OCI-LY1 (cell line): Measurements from ENCODE around the gene ATP1A3.

Experiments used
- H2AFZ ChIP-seq: fragments of 200-600 bp; sonication (generic), shearing (Covaris generic); 2 replicates; pipeline ENCODE4 v1.6.0; 2014; ENCODE audit warnings: antibody characterized with exemption, mild to moderate bottlenecking, low read length
- H3F3A ChIP-seq: fragments of 200-600 bp; sonication (generic), shearing (Covaris generic); 2 replicates; pipeline ENCODE4 v1.6.0; 2014; ENCODE audit warnings: mild to moderate bottlenecking, antibody characterized with exemption, low read length, moderate library complexity; ENCODE audit not compliant: insufficient read depth
- H3K27ac ChIP-seq: fragments of 200-600 bp; sonication (generic); 2 replicates; pipeline ENCODE4 v1.5.1; 2014; ENCODE audit warnings: low read length, mixed run types, mild to moderate bottlenecking, low read depth; ENCODE audit not compliant: poor library complexity, severe bottlenecking
- H3K27me3 ChIP-seq: fragments of 200-600 bp; sonication (generic); 2 replicates; pipeline ENCODE4 v1.6.0; 2014; ENCODE audit warnings: antibody characterized with exemption, mild to moderate bottlenecking, low read length, moderate library complexity; ENCODE audit not compliant: insufficient read depth
- H3K36me3 ChIP-seq: fragments of 200-600 bp; sonication (generic); 2 replicates; pipeline ENCODE4 v1.6.1; 2014; ENCODE audit warnings: mild to moderate bottlenecking, antibody characterized with exemption, low read length, moderate library complexity, mixed read lengths; ENCODE audit not compliant: insufficient read depth
- H3K4me1 ChIP-seq: fragments of 200-600 bp; sonication (generic); 2 replicates; pipeline ENCODE4 v1.5.1; 2014; ENCODE audit warnings: mild to moderate bottlenecking, low read length, moderate library complexity; ENCODE audit not compliant: insufficient read depth, severe bottlenecking
- H3K4me2 ChIP-seq: fragments of 200-600 bp; sonication (generic), shearing (Covaris generic); 2 replicates; pipeline ENCODE4 v1.6.1; 2014; ENCODE audit warnings: low read length
- H3K4me3 ChIP-seq: fragments of 200-600 bp; sonication (generic); 2 replicates; pipeline ENCODE4 v1.5.1; 2014; ENCODE audit warnings: low read length, low read depth, mild to moderate bottlenecking, mixed read lengths; ENCODE audit not compliant: poor library complexity, severe bottlenecking
- H3K79me2 ChIP-seq: fragments of 200-600 bp; shearing (Covaris generic); 2 replicates; pipeline ENCODE4 v1.6.1; 2016; ENCODE audit warnings: mixed run types, low read length, mixed read lengths; ENCODE audit not compliant: insufficient read depth
- H3K9ac ChIP-seq: fragments of 200-600 bp; sonication (generic), shearing (Covaris generic); 2 replicates; pipeline ENCODE4 v1.6.1; 2014; ENCODE audit warnings: mild to moderate bottlenecking, low read length, mixed read lengths
- H3K9me2 ChIP-seq: fragments of 200-600 bp; sonication (generic), shearing (Covaris generic); 2 replicates; pipeline ENCODE4 v1.6.1; 2014; ENCODE audit warnings: low read depth, mild to moderate bottlenecking, low read length, mixed read lengths
- H3K9me3 ChIP-seq: fragments of 200-600 bp; shearing (Covaris generic); 2 replicates; pipeline ENCODE4 v1.6.1; 2014; ENCODE audit warnings: low read length, mixed read lengths
- H4K20me1 ChIP-seq: fragments of 200-600 bp; sonication (generic), shearing (Covaris generic); 2 replicates; pipeline ENCODE4 v1.6.0; 2016; ENCODE audit warnings: mild to moderate bottlenecking, low read length; ENCODE audit not compliant: insufficient read depth
- EZH2 ChIP-seq: fragments of 200-600 bp; sonication (generic), shearing (Covaris generic); IDR thresholded peaks from 2 replicates; pipeline ENCODE4 v1.8.0; 2017; ENCODE audit warnings: borderline replicate concordance, mixed run types, mild to moderate bottlenecking, antibody characterized with exemption, low read length, moderate library complexity, mixed read lengths
- TF ChIP-seq, protein P1 (sequence below): fragments of 200-600 bp; sonication (generic), shearing (Covaris generic); IDR thresholded peaks from 2 replicates; pipeline ENCODE4 v1.5.1; 2017; ENCODE audit warnings: mild to moderate bottlenecking, antibody characterized with exemption, low read length, moderate library complexity, mixed read lengths

ATP1A3 gene

DNA sequence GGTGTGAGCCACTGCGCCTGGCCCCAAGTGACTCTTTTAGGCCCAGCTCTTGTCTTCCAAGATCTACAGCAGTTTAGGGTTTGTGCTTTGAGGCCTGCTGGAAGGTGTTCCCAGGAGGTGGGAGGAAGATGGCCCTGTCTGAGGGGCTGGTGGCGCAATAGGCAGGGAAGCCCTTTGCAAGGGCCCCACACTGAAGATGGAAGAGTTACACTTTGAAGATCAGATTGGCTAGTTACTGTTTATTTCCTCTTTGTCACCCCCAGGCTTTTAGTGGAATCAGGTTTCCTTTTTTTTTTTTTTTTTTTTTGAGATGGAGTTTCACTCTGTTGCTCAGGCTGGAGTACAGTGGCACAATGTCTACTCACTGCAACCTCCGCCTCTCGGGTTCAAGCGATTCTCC, 33.1 kb downstream of the ATP1A3 start:
- H2AFZ ChIP-seq = no peak overlapping the region
- H3K4me2 ChIP-seq = no peak overlapping the region
- no peaks in the 10 kb centered on the region for H3K79me2 ChIP-seq
- peaks cover 7% of the 10 kb centered on the region; the same call in 1 of the 2 replicates for H3K36me3 ChIP-seq
- H3K27me3 ChIP-seq = no peaks in the 10 kb centered on the region
- no peaks in the 10 kb centered on the region for H4K20me1 ChIP-seq
- H3K9me3 ChIP-seq = no peaks in the 10 kb centered on the region
- peaks cover 20% of the 10 kb centered on the region for H3K4me1 ChIP-seq
- no peaks in the 10 kb centered on the region for H3K9me2 ChIP-seq
- H3K4me3 ChIP-seq = no peak overlapping the region
- H3K9ac ChIP-seq = no peak overlapping the region
- TF ChIP-seq, protein P1, sequence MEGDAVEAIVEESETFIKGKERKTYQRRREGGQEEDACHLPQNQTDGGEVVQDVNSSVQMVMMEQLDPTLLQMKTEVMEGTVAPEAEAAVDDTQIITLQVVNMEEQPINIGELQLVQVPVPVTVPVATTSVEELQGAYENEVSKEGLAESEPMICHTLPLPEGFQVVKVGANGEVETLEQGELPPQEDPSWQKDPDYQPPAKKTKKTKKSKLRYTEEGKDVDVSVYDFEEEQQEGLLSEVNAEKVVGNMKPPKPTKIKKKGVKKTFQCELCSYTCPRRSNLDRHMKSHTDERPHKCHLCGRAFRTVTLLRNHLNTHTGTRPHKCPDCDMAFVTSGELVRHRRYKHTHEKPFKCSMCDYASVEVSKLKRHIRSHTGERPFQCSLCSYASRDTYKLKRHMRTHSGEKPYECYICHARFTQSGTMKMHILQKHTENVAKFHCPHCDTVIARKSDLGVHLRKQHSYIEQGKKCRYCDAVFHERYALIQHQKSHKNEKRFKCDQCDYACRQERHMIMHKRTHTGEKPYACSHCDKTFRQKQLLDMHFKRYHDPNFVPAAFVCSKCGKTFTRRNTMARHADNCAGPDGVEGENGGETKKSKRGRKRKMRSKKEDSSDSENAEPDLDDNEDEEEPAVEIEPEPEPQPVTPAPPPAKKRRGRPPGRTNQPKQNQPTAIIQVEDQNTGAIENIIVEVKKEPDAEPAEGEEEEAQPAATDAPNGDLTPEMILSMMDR = no peak
- TF ChIP-seq EZH2 = no peak
- H3F3A ChIP-seq = no peaks in the 10 kb centered on the region
- no peak overlapping the region for H3K27ac ChIP-seq

DNA sequence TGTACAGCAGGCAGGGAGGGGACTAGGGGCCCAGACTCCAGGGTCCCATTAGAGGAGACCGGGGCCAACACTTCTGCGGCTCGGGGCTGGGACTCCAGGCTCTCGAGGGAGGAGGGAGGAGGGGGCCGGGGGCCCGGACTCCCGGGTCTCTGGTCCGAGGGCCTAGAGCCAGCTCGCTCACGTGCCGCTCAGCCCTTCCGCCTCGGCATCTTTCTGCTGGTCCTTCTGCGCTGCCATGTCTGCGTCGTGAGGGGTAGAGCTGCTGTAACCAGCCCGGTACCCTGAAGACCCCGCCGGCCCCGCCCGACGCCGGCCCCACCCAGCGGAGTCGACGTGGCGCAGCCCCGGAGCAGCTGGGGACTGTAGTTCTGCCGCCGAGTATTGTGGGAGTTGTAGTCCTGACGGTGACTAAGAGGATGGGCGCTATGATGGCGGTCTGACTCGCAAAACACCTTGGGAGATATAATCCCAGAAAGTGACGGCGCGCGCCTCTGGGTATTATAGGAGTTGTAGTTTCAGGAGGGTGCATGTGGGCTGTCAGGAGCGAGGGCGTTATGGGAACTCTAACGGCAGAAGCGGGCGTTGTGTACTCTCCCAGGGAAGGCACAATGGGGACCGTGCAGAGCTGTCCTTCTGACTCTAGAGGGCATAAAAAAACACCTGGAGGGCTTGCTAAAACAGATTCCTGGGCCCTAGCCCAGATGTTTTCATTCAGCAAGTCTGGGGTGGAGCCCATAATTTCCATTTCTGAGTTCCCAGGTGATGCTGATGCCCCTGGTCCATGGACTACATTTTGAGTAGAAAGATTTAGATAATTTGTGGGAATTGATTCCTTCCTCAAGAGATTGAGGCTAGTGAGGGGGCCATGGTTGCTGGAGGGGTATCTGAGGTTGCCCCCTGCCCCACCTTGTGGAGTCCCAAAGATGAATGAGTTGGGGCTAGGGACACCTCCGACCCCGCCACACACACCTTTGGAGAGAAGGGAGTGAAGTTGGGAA, 34.7 kb downstream of the ATP1A3 start, which contains the start of gene RABAC1:
Gene RABAC1, minus strand, starts transcription at position 266 of the 998 bp plus-strand sequence. Its CDS starts 29 bp downstream, at position 237.
- peak within 1 kb of the TSS; percentile 86 for H3K9ac ChIP-seq
- no peak within 1 kb of the TSS for H2AFZ ChIP-seq
- no peaks in the 10 kb centered on the region for H3K27me3 ChIP-seq
- H3K4me1 ChIP-seq = peaks cover 20% of the 10 kb centered on the region
- peak within 1 kb of the TSS; percentile 81 for H3K4me3 ChIP-seq
- peaks cover 17% of the 10 kb centered on the region; the same call in 1 of the 2 replicates for H3K36me3 ChIP-seq
- H3K9me3 ChIP-seq = no peaks in the 10 kb centered on the region
- no peaks in the 10 kb centered on the region for H3K79me2 ChIP-seq
- H3K27ac ChIP-seq = peak within 1 kb of the TSS; percentile 73
- no peaks in the 10 kb centered on the region for H3K9me2 ChIP-seq
- no peak for TF ChIP-seq EZH2
- TF ChIP-seq, protein P1 = peak; percentile 61
- H4K20me1 ChIP-seq = no peaks in the 10 kb centered on the region
- no peaks in the 10 kb centered on the region for H3F3A ChIP-seq
- peak within 1 kb of the TSS; percentile 86 for H3K4me2 ChIP-seq

- Histone ChIP-seq H3F3A (no peaks in the 10 kb centered on the region), H3K4me3 (peak overlapping the region; percentile 81), H3K9me3 (no peaks in the 10 kb centered on the region), H3K4me2 (peak overlapping the region; percentile 86), H3K9ac (peak overlapping the region; percentile 86), H3K9me2 (no peaks in the 10 kb centered on the region), H3K36me3 (peaks cover 17% of the 10 kb centered on the region; the same call in 1 of the 2 replicates), H2AFZ (no peak overlapping the region), H3K27ac (peak overlapping the region; percentile 73), H4K20me1 (no peaks in the 10 kb centered on the region), H3K4me1 (peaks cover 20% of the 10 kb centered on the region), H3K27me3 (no peaks in the 10 kb centered on the region), H3K79me2 (no peaks in the 10 kb centered on the region)
- TF ChIP-seq, protein P1 = no peak
- TF ChIP-seq EZH2 = no peak
Observed at GRCh38 chr19:41958367-41959055, 35.5 kb downstream of the ATP1A3 start.
